ENCODE measurements around the gene PCLO. TPM values are rescaled to one million over a fixed set of nuclear protein-coding genes. Genes with fewer than 3 reads are reported as not detected.

Gene PCLO
- total RNA-seq, 3 donors from 2014 or later: 5.3 to 20.9 (median 5.9) TPM

DNA sequence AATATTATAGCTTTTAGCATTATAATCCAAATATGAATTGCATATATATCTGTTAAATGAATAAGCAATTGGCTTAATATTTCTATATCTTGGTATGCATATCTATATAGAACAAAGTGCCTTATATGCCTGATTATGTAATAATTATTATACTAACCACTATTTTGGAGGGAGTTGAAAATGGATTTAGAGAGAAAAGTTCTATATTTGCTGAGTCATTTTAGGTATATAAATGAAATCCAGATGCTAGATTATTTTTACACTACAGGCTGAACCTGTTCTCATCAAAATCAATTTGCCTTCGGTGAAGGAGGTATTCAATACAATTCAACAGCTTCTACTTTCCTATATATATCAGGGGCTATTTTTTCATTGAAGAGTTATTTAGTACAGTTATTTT lies 276.4 kb downstream of the PCLO start:
- TF ChIP-seq POLR2A (IDR thresholded peaks at IDR 0.05) (no peak), POLR2AphosphoS5 (IDR thresholded peaks at IDR 0.05) (no peak)
- TF ChIP-seq, protein P1, sequence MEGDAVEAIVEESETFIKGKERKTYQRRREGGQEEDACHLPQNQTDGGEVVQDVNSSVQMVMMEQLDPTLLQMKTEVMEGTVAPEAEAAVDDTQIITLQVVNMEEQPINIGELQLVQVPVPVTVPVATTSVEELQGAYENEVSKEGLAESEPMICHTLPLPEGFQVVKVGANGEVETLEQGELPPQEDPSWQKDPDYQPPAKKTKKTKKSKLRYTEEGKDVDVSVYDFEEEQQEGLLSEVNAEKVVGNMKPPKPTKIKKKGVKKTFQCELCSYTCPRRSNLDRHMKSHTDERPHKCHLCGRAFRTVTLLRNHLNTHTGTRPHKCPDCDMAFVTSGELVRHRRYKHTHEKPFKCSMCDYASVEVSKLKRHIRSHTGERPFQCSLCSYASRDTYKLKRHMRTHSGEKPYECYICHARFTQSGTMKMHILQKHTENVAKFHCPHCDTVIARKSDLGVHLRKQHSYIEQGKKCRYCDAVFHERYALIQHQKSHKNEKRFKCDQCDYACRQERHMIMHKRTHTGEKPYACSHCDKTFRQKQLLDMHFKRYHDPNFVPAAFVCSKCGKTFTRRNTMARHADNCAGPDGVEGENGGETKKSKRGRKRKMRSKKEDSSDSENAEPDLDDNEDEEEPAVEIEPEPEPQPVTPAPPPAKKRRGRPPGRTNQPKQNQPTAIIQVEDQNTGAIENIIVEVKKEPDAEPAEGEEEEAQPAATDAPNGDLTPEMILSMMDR (IDR thresholded peaks at IDR 0.05): no peak
- Histone ChIP-seq H3K27me3 (no peaks in the 10 kb centered on the region), H3K9me3 (no peaks in the 10 kb centered on the region), H3K27ac (no peak overlapping the region), H3K36me3 (no peaks in the 10 kb centered on the region), H3K4me3 (no peak overlapping the region), H3K4me1 (no peaks in the 10 kb centered on the region)
- intact Hi-C loops (cut with DNase I; ENCODE audit: low total_unique reads): no loop called here
- no peak for DNase-seq (ENCODE audit: low spot score in 2 of 2)

DNA sequence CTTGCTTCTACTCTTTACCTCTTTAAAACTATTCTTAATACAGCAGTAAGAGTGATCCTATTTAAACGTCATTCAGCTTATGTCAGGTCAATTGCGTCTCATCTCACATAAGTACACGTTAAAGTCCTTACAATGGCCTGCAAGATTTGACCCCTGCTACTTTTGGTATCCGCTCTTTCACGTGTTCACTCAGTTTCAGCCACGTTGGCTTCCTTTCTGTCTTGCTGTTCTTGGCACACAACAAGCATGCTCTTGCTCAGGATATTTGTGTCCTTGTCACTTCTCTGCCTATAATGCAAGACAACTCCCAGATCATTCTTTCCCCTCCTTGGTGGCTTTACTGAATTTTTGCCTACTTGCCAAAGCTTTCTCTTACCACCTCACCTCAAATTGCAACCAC lies 296.8 kb downstream of the PCLO start:
- intact Hi-C loops (cut with DNase I; ENCODE audit: low total_unique reads): no loop called here
- Histone ChIP-seq H3K27ac (no peak overlapping the region), H3K27me3 (no peaks in the 10 kb centered on the region), H3K9me3 (no peaks in the 10 kb centered on the region), H3K4me1 (no peaks in the 10 kb centered on the region), H3K36me3 (no peaks in the 10 kb centered on the region), H3K4me3 (no peak overlapping the region)
- TF ChIP-seq, protein P1 (IDR thresholded peaks at IDR 0.05): no peak
- TF ChIP-seq POLR2AphosphoS5 (IDR thresholded peaks at IDR 0.05) (no peak), POLR2A (IDR thresholded peaks at IDR 0.05) (no peak)
- no peak for DNase-seq (ENCODE audit: low spot score in 2 of 2)

DNA sequence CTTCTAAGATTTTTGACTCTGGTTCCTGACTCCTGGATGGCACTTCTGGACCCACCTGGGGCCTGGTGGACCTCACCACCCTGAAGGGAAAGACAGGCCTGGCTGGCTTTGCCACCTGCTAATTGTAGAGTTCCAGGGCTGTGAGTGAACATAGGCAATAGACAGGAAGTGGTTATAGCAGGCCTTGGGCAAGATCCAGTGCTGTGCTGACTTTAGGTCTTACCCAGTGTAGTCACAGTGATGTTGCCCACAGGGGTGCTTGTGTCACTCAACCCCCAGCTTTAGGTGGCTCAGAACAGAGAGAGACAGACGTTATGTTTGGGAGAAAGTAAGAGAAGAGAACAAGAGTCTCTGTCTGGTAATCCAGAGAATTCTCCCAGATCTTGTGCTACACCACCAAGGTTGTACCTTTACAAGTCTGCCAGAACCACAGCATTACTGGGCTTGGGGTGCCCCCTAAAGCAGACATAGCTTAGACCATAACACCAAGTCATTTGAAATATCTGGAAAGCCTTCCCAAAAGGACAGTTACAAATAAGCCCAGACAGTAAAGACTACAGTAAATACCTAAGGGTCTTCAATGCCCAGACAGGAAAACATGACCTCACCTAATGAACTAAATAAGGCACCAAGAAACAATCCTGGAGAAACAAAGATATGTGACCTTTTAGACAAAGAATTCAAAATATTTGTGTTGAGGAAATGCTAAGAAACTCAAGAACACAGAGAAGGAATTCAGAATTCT lies 303.4 kb downstream of the PCLO start:
- no peak for DNase-seq (ENCODE audit: low spot score in 2 of 2)
- no peaks in the 10 kb centered on the region for H3K36me3 ChIP-seq
- TF ChIP-seq, protein P1 (IDR thresholded peaks at IDR 0.05): no peak
- TF ChIP-seq POLR2A (IDR thresholded peaks at IDR 0.05) (no peak), POLR2AphosphoS5 (IDR thresholded peaks at IDR 0.05) (no peak)
- H3K27me3 ChIP-seq: no peaks in the 10 kb centered on the region
- intact Hi-C loops (cut with DNase I; ENCODE audit: low total_unique reads): no loop called here
- H3K27ac ChIP-seq: no peak overlapping the region
- no peaks in the 10 kb centered on the region for H3K9me3 ChIP-seq
- no peaks in the 10 kb centered on the region for H3K4me1 ChIP-seq
- no peak overlapping the region for H3K4me3 ChIP-seq

DNA sequence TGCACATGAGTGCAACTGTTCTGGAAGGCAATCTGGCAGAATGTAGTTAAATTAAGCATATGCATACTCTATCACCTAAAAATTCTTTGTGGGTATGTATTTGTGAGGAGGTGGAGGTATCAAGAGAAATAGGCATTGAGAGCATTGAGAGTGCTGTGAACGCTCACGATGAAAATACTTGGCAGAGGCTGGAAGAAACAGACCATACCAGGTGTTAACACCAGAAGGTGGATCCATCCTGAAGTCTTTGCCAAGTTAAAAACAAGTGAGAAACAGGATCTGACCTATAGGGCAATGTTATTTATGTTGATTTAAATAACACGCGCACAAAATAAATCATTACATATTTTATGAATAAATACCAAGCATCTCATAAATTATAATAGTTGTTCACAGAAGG lies 311.6 kb downstream of the PCLO start:
- no peaks in the 10 kb centered on the region for H3K4me1 ChIP-seq
- TF ChIP-seq, protein P1 (IDR thresholded peaks at IDR 0.05): no peak
- TF ChIP-seq POLR2AphosphoS5 (IDR thresholded peaks at IDR 0.05): no peak
- no peak for TF ChIP-seq POLR2A (IDR thresholded peaks at IDR 0.05)
- no peaks in the 10 kb centered on the region for H3K9me3 ChIP-seq
- H3K27ac ChIP-seq: no peak overlapping the region
- no peaks in the 10 kb centered on the region for H3K27me3 ChIP-seq
- DNase-seq (ENCODE audit: low spot score in 2 of 2): no peak
- intact Hi-C loops (cut with DNase I; ENCODE audit: low total_unique reads): no loop called here
- no peak overlapping the region for H3K4me3 ChIP-seq
- H3K36me3 ChIP-seq: no peaks in the 10 kb centered on the region

DNA sequence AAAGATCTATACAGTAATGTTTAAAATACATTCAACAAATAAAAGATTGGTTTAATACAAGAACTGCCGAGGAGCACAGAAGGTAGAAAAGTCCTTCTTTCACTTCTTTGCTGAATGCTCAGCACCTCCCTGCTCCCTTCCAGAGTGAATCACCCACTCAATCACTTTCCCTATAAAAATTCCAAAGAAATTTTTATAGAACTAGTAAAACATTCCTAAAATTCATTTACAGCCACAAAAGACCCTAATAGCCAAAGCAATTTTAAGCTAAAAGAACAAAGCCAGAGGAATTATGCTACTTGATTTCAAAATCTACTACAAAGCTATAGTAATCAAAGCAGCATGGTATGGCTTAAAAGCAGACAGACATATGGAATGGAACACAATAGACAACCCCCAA lies 320.9 kb downstream of the PCLO start:
- no peak overlapping the region for H3K4me3 ChIP-seq
- no peak for DNase-seq (ENCODE audit: low spot score in 2 of 2)
- no peaks in the 10 kb centered on the region for H3K4me1 ChIP-seq
- no peaks in the 10 kb centered on the region for H3K27me3 ChIP-seq
- no peaks in the 10 kb centered on the region for H3K36me3 ChIP-seq
- H3K27ac ChIP-seq: no peak overlapping the region
- TF ChIP-seq POLR2A (IDR thresholded peaks at IDR 0.05) (no peak), POLR2AphosphoS5 (IDR thresholded peaks at IDR 0.05) (no peak)
- TF ChIP-seq, protein P1 (IDR thresholded peaks at IDR 0.05): no peak
- H3K9me3 ChIP-seq: peaks cover 0 to 6% of the 10 kb centered on the region in 2 donors
- intact Hi-C loops (cut with DNase I; ENCODE audit: low total_unique reads): no loop called here
